ENCODE data around the gene RDH8.

RDH8 gene

GRCh38 chr19:10026744-10027143 is 13.5 kb downstream of the RDH8 start:
- no peaks in the 10 kb centered on the region for H3K27me3 ChIP-seq (ENCODE audit: control insufficient read depth in 1 of 2, insufficient read depth in 2 of 2, low read length in 2 of 2)
- H3K4me1 ChIP-seq (ENCODE audit: control insufficient read depth in 1 of 2, insufficient read depth in 2 of 2, low read length in 2 of 2) = peaks cover 4 to 10% of the 10 kb centered on the region in 2 donors
- H3K36me3 ChIP-seq (ENCODE audit: control insufficient read depth in 1 of 2, insufficient read depth in 2 of 2, low read length in 2 of 2) = no peaks in the 10 kb centered on the region
- no peak overlapping the region for H3K4me3 ChIP-seq (ENCODE audit: low read depth in 1 of 2, low read length in 2 of 2)
- H3K27ac ChIP-seq (ENCODE audit: low read depth, low read length) = no peak overlapping the region
- no peak overlapping the region for H3K9ac ChIP-seq (ENCODE audit: low read depth in 1 of 2, low read length in 2 of 2)
- H3K9me3 ChIP-seq (ENCODE audit: control insufficient read depth in 1 of 2, low read length in 2 of 2) = no peaks in the 10 kb centered on the region

DNA sequence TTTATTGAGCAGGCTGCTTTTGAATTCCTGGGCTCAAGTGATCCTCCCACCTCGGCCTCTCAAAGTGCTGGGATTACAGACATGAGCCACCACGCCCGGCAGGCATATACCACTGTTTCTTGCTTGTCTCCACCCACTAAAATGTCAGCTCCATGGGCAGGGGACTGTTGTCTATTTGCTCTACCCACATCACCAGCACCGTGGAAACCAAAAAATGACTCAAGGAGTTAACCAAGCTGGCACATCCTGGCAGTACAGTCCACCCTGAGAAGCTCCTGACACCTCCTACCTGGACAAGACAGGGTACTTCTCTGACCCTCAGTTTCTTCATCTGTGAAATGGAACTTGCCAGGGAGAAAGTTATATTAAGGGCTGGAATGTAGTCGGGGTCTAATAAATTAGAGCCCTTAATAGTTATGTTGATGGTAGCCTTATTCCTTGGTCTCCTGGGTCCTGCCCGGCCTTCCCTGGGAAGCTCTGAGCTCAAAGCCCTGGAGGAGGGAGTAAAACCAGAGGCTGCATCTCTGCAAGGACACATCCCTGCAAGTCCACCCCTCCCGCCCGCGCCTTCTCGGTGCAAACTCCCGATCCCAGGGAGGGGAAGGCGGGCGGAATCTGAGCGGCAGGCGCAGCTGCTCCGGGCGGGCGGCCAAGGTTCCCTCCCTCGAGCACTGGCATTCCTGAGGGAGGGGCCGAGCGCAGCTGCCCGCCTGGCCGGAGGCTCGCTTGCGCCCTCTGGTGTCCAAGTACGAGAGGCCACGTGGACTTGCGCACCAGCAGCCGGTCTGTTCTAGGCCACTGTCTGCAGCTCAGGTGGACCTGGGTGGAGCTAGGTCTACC is 14.1 kb downstream of the RDH8 start:
- H3K4me1 ChIP-seq (ENCODE audit: control insufficient read depth in 1 of 2, insufficient read depth in 2 of 2, low read length in 2 of 2) = peaks cover 4 to 7% of the 10 kb centered on the region in 2 donors
- H3K36me3 ChIP-seq (ENCODE audit: control insufficient read depth in 1 of 2, insufficient read depth in 2 of 2, low read length in 2 of 2) = no peaks in the 10 kb centered on the region
- no peaks in the 10 kb centered on the region for H3K9me3 ChIP-seq (ENCODE audit: control insufficient read depth in 1 of 2, low read length in 2 of 2)
- H3K4me3 ChIP-seq (ENCODE audit: low read depth in 1 of 2, low read length in 2 of 2) = no peak overlapping the region
- H3K9ac ChIP-seq (ENCODE audit: low read depth in 1 of 2, low read length in 2 of 2) = peak overlapping the region in 1 of 2 donors; percentile 51
- no peaks in the 10 kb centered on the region for H3K27me3 ChIP-seq (ENCODE audit: control insufficient read depth in 1 of 2, insufficient read depth in 2 of 2, low read length in 2 of 2)
- H3K27ac ChIP-seq (ENCODE audit: low read depth, low read length) = no peak overlapping the region

DNA sequence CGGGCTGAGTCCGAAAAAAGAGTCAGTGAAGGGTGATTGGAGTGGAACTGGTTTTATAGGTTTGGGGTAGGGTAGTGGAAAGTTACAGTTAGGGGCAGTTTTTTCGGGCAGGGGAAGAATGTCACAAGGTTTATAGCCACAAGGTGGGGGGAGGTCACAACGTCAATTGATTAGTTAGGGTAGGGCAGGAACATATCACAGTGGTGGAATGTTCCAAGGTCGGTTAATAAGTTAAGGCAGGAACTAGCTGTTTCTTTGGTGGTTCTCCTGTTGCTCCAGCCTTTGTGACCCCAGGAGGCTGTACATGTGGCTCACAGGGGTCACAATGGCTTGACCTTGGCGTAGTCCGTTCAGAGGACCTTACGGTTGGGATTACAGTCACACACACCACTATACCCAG is 20.3 kb downstream of the RDH8 start:
- peaks cover 0 to 6% of the 10 kb centered on the region in 2 donors for H3K4me1 ChIP-seq (ENCODE audit: control insufficient read depth in 1 of 2, insufficient read depth in 2 of 2, low read length in 2 of 2)
- H3K4me3 ChIP-seq (ENCODE audit: low read depth in 1 of 2, low read length in 2 of 2) = no peak overlapping the region
- H3K27me3 ChIP-seq (ENCODE audit: control insufficient read depth in 1 of 2, insufficient read depth in 2 of 2, low read length in 2 of 2) = peaks cover 0 to 10% of the 10 kb centered on the region in 2 donors
- H3K9ac ChIP-seq (ENCODE audit: low read depth in 1 of 2, low read length in 2 of 2) = no peak overlapping the region
- no peak overlapping the region for H3K27ac ChIP-seq (ENCODE audit: low read depth, low read length)
- H3K9me3 ChIP-seq (ENCODE audit: control insufficient read depth in 1 of 2, low read length in 2 of 2) = no peaks in the 10 kb centered on the region
- no peaks in the 10 kb centered on the region for H3K36me3 ChIP-seq (ENCODE audit: control insufficient read depth in 1 of 2, insufficient read depth in 2 of 2, low read length in 2 of 2)

DNA sequence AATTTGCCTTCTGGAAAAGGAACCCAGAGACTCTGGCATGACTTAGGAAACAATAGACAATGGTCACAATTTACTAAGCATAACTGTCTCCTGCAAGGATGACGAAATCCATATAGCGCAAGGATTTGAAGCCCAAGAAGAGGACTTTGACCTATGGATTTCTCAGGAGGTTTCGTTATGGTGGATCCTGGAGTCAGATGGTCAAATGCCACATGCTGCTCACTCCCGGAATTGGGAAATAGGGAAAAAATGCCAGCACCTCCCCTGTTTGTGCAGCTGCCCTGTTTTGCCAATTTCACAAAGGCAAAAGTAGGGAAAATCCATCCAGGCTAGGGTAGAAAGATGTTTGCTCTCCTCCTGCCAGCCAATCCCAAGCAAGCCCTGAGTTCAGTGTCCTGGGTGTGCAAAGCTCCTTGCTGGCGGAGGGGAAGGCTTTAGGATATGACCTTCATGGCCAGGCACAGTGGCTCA is 23.4 kb downstream of the RDH8 start:
- H3K36me3 ChIP-seq (ENCODE audit: control insufficient read depth in 1 of 2, insufficient read depth in 2 of 2, low read length in 2 of 2) = no peaks in the 10 kb centered on the region
- H3K9me3 ChIP-seq (ENCODE audit: control insufficient read depth in 1 of 2, low read length in 2 of 2) = no peaks in the 10 kb centered on the region
- H3K9ac ChIP-seq (ENCODE audit: low read depth in 1 of 2, low read length in 2 of 2) = no peak overlapping the region
- H3K27me3 ChIP-seq (ENCODE audit: control insufficient read depth in 1 of 2, insufficient read depth in 2 of 2, low read length in 2 of 2) = peaks cover 6 to 10% of the 10 kb centered on the region in 2 donors
- H3K27ac ChIP-seq (ENCODE audit: low read depth, low read length) = no peak overlapping the region
- peaks cover 0 to 6% of the 10 kb centered on the region in 2 donors for H3K4me1 ChIP-seq (ENCODE audit: control insufficient read depth in 1 of 2, insufficient read depth in 2 of 2, low read length in 2 of 2)
- no peak overlapping the region for H3K4me3 ChIP-seq (ENCODE audit: low read depth in 1 of 2, low read length in 2 of 2)

GRCh38 chr19:10037367-10037766 is 24.1 kb downstream of the RDH8 start:
- no peak overlapping the region for H3K4me3 ChIP-seq (ENCODE audit: low read depth in 1 of 2, low read length in 2 of 2)
- peaks cover 6 to 10% of the 10 kb centered on the region in 2 donors for H3K27me3 ChIP-seq (ENCODE audit: control insufficient read depth in 1 of 2, insufficient read depth in 2 of 2, low read length in 2 of 2)
- no peaks in the 10 kb centered on the region for H3K9me3 ChIP-seq (ENCODE audit: control insufficient read depth in 1 of 2, low read length in 2 of 2)
- H3K4me1 ChIP-seq (ENCODE audit: control insufficient read depth in 1 of 2, insufficient read depth in 2 of 2, low read length in 2 of 2) = peaks cover 0 to 6% of the 10 kb centered on the region in 2 donors
- no peak overlapping the region for H3K9ac ChIP-seq (ENCODE audit: low read depth in 1 of 2, low read length in 2 of 2)
- H3K27ac ChIP-seq (ENCODE audit: low read depth, low read length) = no peak overlapping the region
- no peaks in the 10 kb centered on the region for H3K36me3 ChIP-seq (ENCODE audit: control insufficient read depth in 1 of 2, insufficient read depth in 2 of 2, low read length in 2 of 2)

- peaks cover 0 to 6% of the 10 kb centered on the region in 2 donors for H3K4me1 ChIP-seq (ENCODE audit: control insufficient read depth in 1 of 2, insufficient read depth in 2 of 2, low read length in 2 of 2)
- no peak overlapping the region for H3K4me3 ChIP-seq (ENCODE audit: low read depth in 1 of 2, low read length in 2 of 2)
- no peaks in the 10 kb centered on the region for H3K36me3 ChIP-seq (ENCODE audit: control insufficient read depth in 1 of 2, insufficient read depth in 2 of 2, low read length in 2 of 2)
- H3K27ac ChIP-seq (ENCODE audit: low read depth, low read length) = no peak overlapping the region
- H3K27me3 ChIP-seq (ENCODE audit: control insufficient read depth in 1 of 2, insufficient read depth in 2 of 2, low read length in 2 of 2) = peaks cover 6 to 10% of the 10 kb centered on the region in 2 donors
- H3K9ac ChIP-seq (ENCODE audit: low read depth in 1 of 2, low read length in 2 of 2) = no peak overlapping the region
- no peaks in the 10 kb centered on the region for H3K9me3 ChIP-seq (ENCODE audit: control insufficient read depth in 1 of 2, low read length in 2 of 2)
Observed at GRCh38 chr19:10037809-10038208, 24.5 kb downstream of the RDH8 start.

GRCh38 chr19:10043286-10043927 is 30.1 kb downstream of the RDH8 start:
- Histone ChIP-seq H3K36me3 (ENCODE audit: control insufficient read depth in 1 of 2, insufficient read depth in 2 of 2, low read length in 2 of 2) (no peaks in the 10 kb centered on the region), H3K4me1 (ENCODE audit: control insufficient read depth in 1 of 2, insufficient read depth in 2 of 2, low read length in 2 of 2) (no peaks in the 10 kb centered on the region), H3K9ac (ENCODE audit: low read depth in 1 of 2, low read length in 2 of 2) (no peak overlapping the region), H3K4me3 (ENCODE audit: low read depth in 1 of 2, low read length in 2 of 2) (no peak overlapping the region), H3K9me3 (ENCODE audit: control insufficient read depth in 1 of 2, low read length in 2 of 2) (peaks cover 0 to 6% of the 10 kb centered on the region in 2 donors), H3K27ac (ENCODE audit: low read depth, low read length) (no peak overlapping the region), H3K27me3 (ENCODE audit: control insufficient read depth in 1 of 2, insufficient read depth in 2 of 2, low read length in 2 of 2) (peaks cover 2 to 6% of the 10 kb centered on the region in 2 donors)

DNA sequence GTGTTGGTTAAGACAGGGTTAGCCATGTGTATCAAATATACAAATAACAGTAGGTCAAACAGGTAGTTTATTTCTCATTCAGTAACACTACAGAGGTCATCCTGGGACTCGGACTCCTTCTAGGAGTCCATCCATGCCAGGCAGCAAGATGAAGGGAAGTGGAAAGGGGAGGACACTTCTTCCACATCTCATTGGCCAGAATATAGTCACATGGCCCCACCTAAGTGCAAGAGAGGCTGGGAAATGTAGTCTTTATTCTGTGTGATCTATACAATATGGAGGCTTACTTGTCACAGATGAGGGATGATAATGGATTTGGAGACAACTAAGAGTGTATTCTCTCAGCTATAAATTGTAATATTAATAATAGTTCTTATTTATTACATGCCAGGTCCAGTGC is 31.1 kb downstream of the RDH8 start:
- H3K27ac ChIP-seq (ENCODE audit: low read depth, low read length) = no peak overlapping the region
- peaks cover 2 to 4% of the 10 kb centered on the region in 2 donors for H3K27me3 ChIP-seq (ENCODE audit: control insufficient read depth in 1 of 2, insufficient read depth in 2 of 2, low read length in 2 of 2)
- no peaks in the 10 kb centered on the region for H3K4me1 ChIP-seq (ENCODE audit: control insufficient read depth in 1 of 2, insufficient read depth in 2 of 2, low read length in 2 of 2)
- H3K36me3 ChIP-seq (ENCODE audit: control insufficient read depth in 1 of 2, insufficient read depth in 2 of 2, low read length in 2 of 2) = no peaks in the 10 kb centered on the region
- peaks cover 0 to 6% of the 10 kb centered on the region in 2 donors for H3K9me3 ChIP-seq (ENCODE audit: control insufficient read depth in 1 of 2, low read length in 2 of 2)
- no peak overlapping the region for H3K4me3 ChIP-seq (ENCODE audit: low read depth in 1 of 2, low read length in 2 of 2)
- no peak overlapping the region for H3K9ac ChIP-seq (ENCODE audit: low read depth in 1 of 2, low read length in 2 of 2)

GRCh38 chr19:10045371-10045770 is 32.1 kb downstream of the RDH8 start:
- peaks cover 0 to 6% of the 10 kb centered on the region in 2 donors for H3K9me3 ChIP-seq (ENCODE audit: control insufficient read depth in 1 of 2, low read length in 2 of 2)
- H3K9ac ChIP-seq (ENCODE audit: low read depth in 1 of 2, low read length in 2 of 2) = no peak overlapping the region
- H3K27me3 ChIP-seq (ENCODE audit: control insufficient read depth in 1 of 2, insufficient read depth in 2 of 2, low read length in 2 of 2) = peaks cover 2 to 3% of the 10 kb centered on the region in 2 donors
- H3K4me1 ChIP-seq (ENCODE audit: control insufficient read depth in 1 of 2, insufficient read depth in 2 of 2, low read length in 2 of 2) = no peaks in the 10 kb centered on the region
- no peak overlapping the region for H3K27ac ChIP-seq (ENCODE audit: low read depth, low read length)
- H3K4me3 ChIP-seq (ENCODE audit: low read depth in 1 of 2, low read length in 2 of 2) = no peak overlapping the region
- no peaks in the 10 kb centered on the region for H3K36me3 ChIP-seq (ENCODE audit: control insufficient read depth in 1 of 2, insufficient read depth in 2 of 2, low read length in 2 of 2)

DNA sequence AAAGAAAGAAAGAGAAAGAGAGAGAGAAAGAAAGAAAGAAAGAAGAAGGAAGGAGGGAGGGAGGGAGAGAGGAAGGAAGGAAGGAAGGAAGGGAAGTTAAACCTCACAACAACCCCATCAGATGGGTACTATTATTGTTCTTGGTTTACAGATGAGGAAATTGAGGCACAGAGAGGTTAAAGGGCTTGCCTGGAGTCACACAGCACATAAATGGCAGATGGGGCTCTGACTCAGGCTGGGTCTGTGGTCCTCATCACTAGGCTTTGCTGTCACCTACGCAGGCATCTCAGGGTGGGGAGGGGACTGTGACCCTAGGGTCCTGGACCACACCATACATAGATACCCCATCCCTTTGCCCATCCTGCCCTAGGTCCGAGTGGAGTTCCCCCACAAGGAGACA is 36.3 kb downstream of the RDH8 start:
- peaks cover 0 to 2% of the 10 kb centered on the region in 2 donors for H3K27me3 ChIP-seq (ENCODE audit: control insufficient read depth in 1 of 2, insufficient read depth in 2 of 2, low read length in 2 of 2)
- no peak overlapping the region for H3K27ac ChIP-seq (ENCODE audit: low read depth, low read length)

More for the DNA sequence above, 36.3 kb downstream of the RDH8 start:
- no peak overlapping the region for H3K9ac ChIP-seq (ENCODE audit: low read depth in 1 of 2, low read length in 2 of 2)
- H3K9me3 ChIP-seq (ENCODE audit: control insufficient read depth in 1 of 2, low read length in 2 of 2) = no peaks in the 10 kb centered on the region
- H3K36me3 ChIP-seq (ENCODE audit: control insufficient read depth in 1 of 2, insufficient read depth in 2 of 2, low read length in 2 of 2) = no peaks in the 10 kb centered on the region
- H3K4me1 ChIP-seq (ENCODE audit: control insufficient read depth in 1 of 2, insufficient read depth in 2 of 2, low read length in 2 of 2) = no peaks in the 10 kb centered on the region
- H3K4me3 ChIP-seq (ENCODE audit: low read depth in 1 of 2, low read length in 2 of 2) = no peak overlapping the region
